HG03175 (cell line): ENCODE measurements around the gene MT1A.

ENCODE experiments used
- ATAC-seq: cut with Tn5 transposase; IDR thresholded peaks from one replicate; pipeline ENCODE4 v1.9.1; 2021; ENCODE audit warnings: mild to moderate bottlenecking, moderate library complexity; ENCODE audit not compliant: unreplicated experiment

Gene MT1A

DNA sequence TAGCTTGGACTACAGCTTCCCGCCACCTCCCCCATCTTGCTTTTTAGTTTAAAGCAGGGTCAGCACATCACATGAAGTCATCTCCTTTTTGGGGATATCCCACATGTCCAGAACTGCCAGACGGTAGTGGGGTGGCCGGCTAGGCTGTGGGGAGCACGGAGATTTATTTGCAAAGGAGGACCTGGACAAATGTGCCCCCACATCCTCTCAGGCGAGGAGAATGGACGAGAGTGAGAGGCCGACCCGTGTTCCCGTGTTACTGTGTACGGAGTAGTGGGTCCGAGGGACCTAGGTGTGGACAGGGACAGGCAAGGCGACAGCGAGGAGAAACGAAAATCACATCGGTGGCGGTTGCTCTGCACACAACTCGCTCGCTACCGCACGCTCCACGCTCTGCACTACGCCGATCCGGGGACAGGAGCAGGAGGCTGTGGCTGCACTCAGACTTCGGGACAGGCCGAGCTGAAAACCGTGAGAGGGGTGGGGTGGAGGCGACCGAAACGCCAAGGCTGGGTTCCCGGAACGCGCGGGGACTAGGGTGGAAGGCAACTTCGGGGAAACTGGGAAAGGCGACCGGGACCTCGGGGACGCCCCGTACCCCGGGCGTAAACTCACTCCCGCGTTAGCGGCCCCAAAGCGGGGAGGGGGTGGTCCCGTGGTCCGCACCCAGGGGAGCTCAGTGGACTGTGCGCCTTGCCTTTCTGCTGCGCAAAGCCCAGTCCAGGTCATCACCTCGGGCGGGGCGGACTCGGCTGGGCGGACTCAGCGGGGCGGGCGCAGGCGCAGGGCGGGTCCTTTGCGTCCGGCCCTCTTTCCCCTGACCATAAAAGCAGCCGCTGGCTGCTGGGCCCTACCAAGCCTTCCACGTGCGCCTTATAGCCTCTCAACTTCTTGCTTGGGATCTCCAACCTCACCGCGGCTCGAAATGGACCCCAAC, at the start of gene MT1A:
MT1A (plus strand) TSS at position 853 of the 937 bp plus-strand sequence; CDS start at position 926, 73 bp downstream.
- ATAC-seq: no peak

DNA sequence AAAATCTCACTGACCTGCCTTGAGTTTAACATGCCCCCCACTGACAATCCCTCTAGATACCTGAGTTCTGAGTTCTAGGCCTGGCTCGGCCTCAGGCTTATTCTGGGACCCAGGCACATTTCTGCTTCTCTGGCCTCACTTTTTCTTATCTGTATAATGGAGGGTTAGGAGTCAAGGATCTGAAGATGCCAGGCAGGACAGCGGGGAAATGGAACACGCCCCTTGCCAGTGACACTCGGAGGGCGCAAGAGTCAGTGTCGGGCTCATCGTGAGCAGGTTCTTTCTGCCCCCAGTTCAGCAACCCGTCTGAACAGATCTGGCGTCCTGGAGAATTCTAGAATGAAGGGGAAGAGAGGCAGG, 49.7 kb upstream of the MT1A start:
- ATAC-seq: no peak

DNA sequence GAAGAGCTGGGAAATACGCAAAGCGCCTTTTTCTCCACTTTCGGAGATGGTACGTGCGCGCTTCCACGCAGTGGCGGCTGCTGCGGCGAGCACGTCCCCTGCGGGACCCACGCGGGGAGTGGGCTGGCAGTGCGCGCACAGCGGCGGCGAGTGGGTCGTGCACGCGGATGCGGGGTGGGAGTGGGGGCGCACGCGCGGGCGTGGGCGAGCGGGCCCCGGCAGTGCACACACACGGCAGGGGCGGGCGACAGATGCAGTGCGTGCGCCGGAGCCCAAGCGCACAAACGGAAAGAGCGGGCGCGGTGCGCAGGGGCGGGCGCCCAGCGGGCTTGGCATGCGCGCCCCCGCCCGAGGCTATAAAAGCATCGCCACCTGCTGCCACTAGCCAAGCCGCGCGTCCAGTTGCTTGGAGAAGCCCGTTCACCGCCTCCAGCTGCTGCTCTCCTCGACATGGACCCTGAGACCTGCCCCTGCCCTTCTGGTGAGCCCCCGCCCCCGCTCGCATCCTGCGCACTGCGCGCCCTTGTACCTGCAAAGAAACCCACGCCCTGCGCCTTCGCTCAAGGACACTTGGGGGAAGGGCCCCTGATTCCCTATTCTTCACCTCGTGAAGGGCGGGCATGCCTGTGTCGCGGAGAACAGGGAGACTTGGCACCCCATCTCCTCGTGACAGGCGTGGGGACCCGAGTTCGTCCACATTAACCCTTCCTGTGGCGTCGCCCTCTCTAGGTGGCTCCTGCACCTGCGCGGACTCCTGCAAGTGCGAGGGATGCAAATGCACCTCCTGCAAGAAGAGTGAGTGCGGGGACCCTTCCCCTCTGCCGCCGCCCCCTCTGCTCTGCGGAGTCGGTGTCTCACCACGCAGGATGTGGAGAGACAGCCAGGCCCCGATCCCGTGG, 49.1 kb upstream of the MT1A start, which contains the start of gene MT3:
MT3 (plus strand) TSS at position 388 of the 899 bp plus-strand sequence; CDS start at position 451, 63 bp downstream.
- no peak for ATAC-seq

DNA sequence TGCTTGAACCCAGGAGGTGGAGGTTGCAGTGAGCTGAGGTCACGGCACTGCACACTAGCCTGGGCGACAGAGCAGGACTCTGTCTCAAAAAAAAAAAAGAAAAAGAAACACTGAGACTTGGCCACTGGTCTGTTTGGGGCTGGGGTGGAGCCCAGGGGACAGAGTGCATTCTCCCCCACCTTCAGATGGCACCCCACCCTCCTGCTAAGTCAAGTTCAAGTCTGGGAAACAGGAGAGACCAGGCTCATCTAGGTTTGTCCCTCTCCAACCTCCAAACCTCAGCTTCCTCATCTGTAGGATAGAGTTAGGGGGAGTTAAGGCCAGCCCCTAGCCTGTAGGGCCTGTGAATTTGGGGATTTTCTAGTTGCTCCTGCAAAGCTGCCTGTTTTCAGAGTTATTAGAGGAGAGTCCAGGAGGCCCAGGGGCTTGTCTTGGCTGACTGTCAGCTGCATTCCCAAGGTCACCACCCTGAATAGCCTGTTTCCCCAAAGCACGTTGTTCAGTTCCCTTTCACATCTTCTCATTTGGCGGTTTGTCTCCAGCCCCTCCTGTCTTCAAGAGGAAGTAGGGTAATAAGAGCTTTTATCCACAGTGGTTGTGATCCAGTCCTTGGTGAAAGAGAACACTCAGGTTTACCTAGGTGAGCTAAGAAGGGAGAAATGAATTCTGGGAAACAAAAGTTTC, 46.9 kb upstream of the MT1A start:
- ATAC-seq: no peak

DNA sequence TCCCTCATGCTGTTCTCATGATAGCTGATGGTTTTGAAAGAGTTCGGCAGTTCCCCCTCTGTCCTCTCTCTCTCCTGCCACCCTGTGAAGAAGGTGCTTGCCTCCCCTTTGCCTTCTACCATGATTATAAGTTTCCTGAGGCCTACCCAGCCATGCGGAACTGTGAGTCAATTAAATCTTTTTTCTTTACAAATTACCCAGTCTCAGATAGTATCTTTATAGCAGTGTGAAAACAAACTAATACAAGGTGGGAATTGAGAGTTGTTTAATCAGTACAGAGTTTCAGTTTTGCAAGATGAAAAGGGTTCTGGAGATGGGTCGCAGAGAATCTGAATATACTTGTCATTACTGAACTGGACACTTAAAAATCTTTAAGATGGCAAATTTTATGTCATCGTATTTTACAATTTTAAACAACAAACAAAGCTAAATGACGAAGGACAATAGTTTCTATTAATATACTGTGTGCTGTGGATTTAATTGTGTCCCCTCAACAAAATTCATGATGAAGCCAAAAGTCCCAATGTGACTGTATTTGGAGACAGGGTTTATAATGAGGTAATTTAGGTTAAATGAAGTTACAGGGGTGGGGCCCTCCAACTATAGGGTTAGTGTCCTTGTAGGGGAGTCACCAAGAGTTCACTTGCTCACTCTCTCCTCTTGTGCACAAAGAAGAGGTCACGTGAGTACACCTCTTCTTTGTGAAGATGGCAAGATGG, 44.7 kb upstream of the MT1A start:
- ATAC-seq: no peak

DNA sequence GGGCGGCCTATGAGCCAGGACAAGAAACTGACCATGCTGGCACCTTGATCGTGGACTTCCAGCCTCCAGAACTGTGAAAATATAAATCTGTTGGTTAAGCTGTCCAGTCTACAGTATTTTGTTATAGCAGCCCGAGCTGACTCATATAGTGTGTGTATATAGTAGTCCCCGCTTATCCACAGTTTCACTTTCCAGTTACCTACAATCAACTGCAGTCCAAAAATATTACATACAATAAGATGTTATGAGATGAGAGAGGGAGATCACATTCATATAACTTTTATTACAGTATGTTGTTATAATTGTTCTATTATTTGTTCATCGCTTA, 44.2 kb upstream of the MT1A start:
- no peak for ATAC-seq

DNA sequence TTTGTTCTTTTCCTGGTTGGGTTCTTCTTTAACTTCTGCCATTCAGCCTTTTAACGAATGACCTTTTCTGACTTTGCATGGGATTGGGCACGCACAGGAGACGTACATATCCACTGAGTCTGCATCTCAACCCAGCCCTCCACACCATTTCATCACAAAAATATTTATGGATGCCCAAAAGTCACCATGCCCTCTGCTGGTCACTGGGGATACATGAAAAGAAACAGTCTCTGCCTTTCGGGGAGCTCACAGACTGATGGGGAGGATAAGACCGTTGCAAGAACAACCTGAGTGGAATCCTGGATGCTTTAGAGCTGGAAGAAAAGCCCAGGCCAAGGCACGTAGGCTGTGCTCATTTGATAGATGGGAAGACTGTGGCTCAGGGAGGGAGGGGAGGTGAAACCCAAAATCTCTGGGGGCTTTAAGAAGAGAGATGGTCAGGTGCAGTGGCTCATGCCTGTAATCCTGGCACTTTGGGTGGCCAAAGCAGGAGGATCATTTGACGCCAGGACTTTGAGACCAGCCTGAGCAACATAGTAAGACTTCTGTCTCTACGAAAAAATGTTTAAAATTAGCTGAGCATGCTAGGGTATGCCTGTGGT, 38.0 kb upstream of the MT1A start:
- no peak for ATAC-seq

DNA sequence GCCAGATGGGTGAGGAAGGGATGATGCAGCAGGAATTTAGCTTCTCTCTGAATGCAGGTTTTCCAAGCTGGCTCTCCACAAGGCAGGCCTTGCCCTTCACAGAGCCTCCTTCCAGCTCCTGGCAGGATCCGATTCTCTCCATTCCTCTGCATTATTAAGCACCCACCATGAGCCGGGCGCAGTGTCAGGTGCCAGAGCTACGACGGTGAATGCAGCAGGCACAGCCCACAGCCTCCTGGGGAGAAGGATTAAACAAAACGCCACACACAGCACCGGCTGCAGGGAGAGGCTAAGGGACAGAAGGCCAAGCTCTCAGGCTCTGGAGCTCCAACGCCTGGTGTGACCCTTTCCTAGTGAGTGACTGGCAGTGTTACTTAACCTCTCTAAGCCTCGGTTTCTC, 37.1 kb upstream of the MT1A start:
- ATAC-seq: no peak

DNA sequence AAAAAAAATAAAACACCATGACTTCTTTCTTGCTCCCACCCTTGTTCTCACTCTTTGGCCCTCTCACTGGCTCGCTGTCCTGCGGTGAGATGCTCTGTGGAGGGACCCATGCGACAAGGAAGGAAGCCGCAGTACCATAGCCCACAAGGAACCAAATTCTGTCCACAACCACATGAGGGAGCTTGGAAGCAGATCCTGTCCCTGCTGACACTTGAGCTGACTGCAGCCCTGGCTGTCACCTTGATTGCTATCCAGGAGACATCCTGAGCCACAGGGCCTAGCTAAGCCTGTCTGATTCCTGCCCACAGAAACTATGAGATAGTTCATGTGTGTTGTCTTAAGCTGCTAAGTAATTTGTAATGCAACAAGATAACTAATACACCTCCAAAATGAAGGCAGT, 34.9 kb upstream of the MT1A start:
- no peak for ATAC-seq

DNA sequence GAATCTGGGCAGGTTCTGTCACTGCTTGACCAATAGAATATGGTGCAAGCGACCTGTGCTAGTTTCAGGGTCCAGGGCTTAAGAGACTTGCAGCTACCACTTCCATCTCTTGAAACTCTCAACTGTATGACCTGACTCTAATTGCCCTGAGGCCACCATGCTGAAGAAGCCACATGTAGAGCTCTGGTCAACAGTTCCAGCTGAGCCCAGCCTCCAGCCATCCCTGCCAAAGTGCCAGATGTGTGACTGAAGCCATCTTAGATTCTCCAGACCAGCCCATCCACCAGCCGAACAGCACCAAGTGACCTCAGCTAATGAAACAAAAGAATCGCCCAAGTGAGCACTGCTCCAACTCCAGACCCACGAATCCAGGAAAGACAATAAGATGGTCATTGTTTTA, 33.5 kb upstream of the MT1A start:
- ATAC-seq: no peak

DNA sequence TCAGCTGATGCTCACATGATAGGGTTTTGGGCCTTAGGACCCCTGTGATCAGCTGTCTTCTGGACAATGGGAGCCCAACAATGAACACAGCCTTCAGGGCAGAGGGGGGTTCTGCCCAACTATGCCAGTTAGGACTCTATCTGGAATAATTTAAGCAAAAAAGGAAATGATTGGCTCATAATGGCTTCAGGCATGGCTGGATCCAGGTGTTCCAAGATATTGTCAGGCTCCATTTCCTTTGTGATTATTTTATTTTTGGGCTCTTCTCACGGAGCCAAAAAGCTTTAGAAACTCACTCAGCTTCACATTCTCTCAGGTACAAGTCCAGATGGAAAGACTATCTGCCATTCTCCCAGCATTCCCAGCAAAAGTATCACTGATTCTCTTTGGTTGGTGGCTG, 33.0 kb upstream of the MT1A start:
- ATAC-seq: no peak

DNA sequence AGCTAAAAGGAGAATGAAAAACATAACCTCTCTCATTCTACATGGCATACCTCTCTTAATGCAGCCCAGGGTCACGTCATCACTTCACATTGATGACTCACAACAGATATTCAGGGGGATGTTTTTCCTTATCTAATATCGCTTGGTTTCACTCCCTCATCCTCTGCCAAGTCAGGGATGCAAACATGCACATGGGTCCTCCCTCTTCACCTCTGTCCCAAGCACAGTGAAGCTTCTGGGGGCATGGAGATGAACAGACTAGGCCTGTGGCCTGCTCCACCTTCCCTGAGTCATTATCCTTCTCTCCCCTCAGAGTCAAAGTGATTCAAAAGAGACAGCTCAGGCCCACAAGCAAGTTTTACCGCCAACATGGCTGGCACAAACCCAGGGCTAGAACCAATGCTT, 32.4 kb upstream of the MT1A start:
- ATAC-seq: no peak

DNA sequence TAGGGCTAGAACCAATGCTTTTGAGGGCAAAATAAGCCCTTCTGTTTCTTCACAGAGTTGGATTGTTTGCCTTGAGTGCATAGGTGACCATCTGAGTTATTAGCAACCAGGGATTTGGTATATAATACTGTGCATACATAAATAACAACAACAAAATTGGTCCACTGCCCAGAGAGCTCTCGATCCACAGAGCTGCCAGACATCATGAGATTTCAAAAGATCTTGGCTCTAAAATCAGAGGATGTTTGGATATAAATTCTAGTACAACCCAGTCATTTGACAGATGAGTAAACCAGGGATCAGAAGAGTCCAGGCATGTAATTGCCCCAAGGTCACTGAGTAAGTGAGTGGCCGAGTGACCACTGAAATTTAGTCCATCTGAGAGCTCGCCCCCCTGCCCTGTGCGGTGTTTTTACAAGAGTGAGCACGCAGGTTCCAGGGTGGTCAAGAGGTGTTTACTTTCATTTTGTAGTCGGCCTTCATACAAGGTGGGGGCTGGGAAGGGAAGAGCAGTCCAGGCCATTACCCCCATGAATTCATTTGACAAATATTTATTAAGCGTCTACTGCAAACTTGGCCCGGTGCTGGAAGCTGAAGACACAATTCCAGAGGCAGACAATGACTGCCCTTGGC, 31.9 kb upstream of the MT1A start:
- ATAC-seq: no peak

DNA sequence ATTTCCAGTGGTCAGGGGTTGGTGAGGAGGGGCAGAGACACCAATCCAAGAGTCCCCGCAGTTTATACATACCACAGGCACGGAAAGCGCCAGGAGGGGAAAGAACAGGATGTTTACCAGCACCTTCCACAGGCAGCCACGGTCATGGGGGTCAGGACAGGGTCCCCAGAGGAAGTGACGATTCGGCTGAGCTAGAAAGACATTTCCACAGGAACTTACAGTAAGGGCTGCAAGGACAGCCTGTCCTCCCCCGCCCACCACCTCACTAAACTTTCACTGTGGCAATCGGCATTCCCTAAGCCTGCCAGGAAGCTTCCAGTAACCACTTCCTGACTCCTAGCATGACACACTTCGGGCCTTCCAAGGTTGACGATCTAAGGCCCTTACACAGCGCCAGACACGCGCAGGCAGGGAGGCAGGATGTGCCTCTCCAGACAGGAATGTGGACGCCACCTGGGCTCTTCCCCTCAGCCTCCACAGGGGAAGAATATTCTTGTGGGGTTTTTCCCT, 31.3 kb upstream of the MT1A start:
- ATAC-seq: no peak

DNA sequence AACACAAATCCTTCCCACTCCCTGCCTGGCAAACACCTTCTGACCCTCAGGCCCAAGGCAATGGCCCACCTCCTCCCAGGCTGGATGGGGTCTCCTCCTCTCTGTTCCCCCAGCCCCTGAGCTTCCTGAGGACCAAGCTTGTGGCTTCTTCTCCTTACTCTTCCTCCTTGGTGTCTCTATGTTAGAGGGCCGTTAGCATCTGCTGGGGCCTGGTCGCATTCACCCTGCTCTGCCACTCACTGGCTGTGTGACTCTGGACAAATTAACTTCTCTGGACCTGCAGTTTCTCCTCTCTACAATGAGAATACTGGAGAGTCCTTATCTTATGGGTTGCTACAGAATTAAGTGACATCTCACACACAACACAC, 30.8 kb upstream of the MT1A start:
- ATAC-seq: no peak

DNA sequence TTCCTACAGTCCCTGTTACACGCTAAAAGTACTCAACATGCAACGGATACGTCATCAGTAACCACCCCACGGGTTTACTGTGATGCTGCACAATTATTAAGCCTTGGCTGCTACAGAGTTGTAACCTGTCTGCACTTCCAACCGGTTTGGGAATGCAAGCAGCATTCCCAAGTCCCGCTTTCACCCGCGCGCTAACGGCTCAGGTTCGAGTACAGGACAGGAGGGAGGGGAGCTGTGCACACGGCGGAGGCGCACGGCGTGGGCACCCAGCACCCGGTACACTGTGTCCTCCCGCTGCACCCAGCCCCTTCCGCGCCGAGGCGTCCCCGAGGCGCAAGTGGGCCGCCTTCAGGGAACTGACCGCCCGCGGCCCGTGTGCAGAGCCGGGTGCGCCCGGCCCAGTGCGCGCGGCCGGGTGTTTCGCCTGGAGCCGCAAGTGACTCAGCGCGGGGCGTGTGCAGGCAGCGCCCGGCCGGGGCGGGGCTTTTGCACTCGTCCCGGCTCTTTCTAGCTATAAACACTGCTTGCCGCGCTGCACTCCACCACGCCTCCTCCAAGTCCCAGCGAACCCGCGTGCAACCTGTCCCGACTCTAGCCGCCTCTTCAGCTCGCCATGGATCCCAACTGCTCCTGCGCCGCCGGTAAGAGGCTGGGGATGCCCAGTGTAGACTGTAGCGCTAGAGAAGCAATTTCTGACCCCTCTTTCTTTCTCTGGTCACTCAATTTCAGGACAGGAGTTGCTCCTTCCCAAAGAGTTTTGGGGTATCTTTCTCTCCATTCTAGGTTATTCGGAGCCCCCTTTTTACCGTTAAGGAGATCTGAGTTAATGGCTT, 30.2 kb upstream of the MT1A start, which contains the start of gene MT2A:
MT2A (plus strand) TSS at position 542 of the 833 bp plus-strand sequence; CDS start at position 614, 72 bp downstream.
- ATAC-seq: peak; percentile 89

DNA sequence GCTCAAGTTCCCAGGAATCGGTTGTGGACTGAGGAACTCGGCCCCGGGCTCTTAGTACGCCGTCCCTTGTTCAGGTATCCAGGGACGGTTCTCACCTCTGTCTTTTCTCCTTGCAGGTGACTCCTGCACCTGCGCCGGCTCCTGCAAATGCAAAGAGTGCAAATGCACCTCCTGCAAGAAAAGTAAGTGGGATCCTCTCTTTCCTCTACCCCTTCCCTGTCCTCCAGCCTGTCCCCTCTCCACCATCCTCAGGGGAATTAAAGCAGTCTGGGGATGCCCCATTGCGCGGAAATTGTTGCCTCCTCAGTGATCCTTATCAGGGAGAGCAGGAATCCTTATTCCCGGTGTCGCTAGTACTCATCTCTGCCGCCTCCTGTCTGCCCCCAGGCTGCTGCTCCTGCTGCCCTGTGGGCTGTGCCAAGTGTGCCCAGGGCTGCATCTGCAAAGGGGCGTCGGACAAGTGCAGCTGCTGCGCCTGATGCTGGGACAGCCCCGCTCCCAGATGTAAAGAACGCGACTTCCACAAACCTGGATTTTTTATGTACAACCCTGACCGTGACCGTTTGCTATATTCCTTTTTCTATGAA, 29.5 kb upstream of the MT1A start:
- no peak for ATAC-seq

DNA sequence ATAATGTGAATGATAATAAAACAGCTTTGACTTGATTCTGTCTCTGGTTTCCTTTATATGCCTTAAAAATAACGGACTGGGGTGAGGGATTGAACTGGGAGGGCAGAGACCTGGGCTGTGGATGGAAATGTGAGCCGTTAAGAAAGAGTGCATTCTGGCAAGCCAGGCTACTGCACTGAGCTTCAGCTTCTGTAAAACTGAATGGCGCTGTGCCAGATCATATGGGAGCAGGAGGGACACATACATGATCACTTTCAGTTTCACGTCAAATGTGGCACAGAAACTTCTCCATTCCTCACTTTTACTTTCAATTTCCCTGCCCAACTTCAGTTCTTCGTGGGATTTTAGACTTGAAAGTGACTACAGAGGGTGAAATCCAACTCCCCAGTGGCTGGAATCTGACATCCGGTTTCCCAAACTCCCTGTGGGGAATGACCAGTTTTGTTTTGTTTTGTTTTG, 29.0 kb upstream of the MT1A start:
- ATAC-seq: peak; percentile 47
